Measurements from ENCODE around the gene CLDN3. TPM values are rescaled to one million over a fixed set of nuclear protein-coding genes. Genes with fewer than 3 reads are reported as not detected.

The CLDN3 gene
- total RNA-seq, 1 experiment from 2014 or later: not detected

DNA sequence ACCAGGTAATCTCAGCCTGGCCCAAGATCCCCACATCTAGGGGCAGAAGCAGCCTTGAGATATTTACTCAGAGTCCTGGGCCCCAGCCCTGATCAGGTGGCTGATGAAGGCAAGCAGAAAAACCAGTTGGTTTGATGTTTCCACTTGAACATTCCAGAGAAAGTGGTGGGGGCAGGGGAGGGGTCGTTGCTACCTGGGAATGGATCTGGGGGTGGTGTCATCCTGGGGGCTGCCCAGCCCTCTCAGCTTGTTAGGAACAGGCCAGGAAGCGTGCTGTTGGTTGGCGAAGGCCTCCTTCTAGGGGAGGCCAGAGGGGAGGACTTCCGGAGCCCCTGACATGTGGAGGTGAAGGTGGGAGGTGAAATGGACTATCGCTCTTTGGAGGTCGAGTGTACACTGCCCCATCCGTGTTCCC lies 27.7 kb downstream of the CLDN3 start:
- DNase-seq (ENCODE audit: low read depth, low spot score): no peak
- in situ Hi-C loops (cut with HindIII; ENCODE audit: low pct_unique_long_range_greater_than_20kb, low sequenced_read_pairs): no loop called here

DNA sequence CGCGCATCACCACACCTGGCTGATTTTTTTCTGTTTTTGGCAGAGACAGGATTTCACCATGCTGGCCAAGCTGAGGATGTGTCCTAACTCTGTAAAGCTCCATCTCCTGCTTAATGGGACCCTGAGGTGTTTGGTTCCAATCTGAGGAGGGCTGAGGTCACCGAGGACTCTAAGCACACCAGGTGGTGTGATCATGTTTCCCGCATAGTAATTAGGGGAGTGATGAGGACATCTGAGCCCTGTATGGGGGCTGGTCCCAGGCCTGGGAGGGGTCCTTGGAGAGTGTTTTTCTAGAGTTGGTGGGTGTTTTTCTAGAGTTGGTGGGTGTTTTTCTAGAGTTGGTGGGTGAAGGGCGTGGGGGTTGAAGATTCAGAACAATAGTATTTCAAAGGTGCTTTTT lies 28.5 kb downstream of the CLDN3 start:
- in situ Hi-C loops (cut with HindIII; ENCODE audit: low pct_unique_long_range_greater_than_20kb, low sequenced_read_pairs): no loop called here
- no peak for DNase-seq (ENCODE audit: low read depth, low spot score)

DNA sequence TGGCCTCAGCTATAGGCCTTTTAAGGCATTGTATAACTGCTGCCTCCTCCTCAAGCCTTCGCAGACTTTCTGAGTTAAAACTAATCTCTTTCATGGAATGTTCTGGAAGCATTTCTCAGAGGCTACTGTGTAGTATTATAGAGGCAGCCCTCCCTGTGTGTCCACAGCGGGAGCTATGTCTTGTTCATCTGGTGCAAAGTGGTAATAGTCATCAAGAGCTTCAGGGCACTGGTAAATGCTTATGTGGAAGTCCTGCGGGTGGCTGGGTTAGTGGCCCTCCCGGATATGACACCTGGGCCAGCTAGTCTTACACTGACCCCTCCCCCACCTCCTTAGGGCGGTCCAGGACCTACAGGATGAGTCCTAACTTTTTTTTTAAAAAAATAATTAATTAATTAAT lies 29.3 kb downstream of the CLDN3 start:
- in situ Hi-C loops (cut with HindIII; ENCODE audit: low pct_unique_long_range_greater_than_20kb, low sequenced_read_pairs): no loop called here
- no peak for DNase-seq (ENCODE audit: low read depth, low spot score)

DNA sequence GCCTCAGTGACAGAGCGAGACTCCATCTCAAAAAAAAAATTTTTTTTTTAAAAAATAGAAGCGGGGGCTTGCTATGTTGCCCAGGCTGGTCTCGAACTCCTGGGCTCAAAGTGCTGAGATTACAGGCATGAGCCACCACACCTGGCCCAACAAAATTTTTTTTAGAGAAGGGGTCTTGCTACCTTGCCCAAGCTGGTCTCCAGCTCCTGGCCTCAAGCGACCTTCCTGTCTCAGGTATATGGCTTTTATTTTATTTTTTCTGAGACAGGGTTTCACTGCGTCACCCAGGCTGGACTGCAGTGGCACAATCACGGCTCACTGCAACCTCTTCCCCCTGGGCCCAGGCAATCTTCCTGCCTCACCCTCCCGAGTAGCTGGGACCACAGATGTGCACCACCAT lies 29.9 kb downstream of the CLDN3 start:
- in situ Hi-C loops (cut with HindIII; ENCODE audit: low pct_unique_long_range_greater_than_20kb, low sequenced_read_pairs): no loop called here

DNA sequence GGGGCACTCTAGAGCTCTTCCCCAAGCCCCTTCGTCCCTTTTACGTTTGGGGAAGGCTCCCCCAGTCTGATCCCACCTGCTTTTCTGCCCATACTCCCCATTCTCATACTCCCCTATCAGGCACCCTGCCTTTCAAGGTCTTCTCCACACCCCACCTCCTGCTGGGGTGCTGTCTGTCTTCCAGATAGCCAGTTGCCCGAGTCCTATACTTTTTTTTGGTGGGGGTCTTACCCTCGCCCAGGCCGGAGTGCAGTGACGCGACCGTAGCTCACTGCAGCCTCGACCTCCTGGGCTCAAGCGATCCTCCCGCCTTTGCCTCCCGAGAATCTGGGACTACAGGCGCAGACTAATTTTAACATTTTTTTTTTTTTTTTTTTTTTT lies 30.7 kb downstream of the CLDN3 start:
- in situ Hi-C loops (cut with HindIII; ENCODE audit: low pct_unique_long_range_greater_than_20kb, low sequenced_read_pairs): no loop called here
- no peak for DNase-seq (ENCODE audit: low read depth, low spot score)

More for the DNA sequence above, 29.9 kb downstream of the CLDN3 start:
- no peak for DNase-seq (ENCODE audit: low read depth, low spot score)

DNA sequence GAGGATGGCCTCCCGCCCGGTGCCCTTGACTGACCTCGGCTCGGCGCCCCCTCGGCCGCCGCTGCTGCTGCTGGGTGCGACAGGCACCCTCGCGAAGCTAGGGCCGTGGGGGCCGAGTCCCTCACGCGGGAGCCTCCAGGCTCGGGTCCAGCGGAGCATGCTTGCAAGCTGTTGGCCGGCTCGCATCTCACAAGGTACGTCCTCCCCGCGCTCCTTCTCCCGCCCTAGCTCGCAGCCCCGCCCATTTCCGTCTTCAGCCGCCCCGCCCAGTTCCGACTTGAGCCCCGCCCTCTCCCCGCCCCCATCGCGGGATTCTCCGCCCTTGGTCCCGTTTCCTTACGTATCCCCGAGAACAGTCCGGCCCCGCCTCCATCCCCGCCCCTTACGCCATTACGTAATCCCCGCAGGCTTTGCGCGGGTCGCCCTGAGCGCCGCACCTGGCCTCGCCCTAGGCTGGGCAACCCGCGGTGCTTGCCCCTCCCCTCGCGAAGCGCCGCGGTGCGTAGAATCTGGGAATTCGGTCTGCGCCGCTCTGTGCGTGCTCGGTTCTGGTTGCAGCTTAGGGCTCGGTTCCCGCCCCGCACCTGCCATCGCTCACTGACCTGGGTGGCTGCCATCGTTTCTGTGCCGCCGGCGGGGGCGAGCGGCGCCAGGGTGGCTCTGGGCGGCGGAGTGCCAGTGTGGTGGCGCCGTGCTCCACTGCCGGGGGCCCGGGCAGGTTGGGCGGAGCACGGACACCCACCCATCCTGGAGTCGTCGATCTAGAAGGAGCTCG lies 31.3 kb downstream of the CLDN3 start, which contains the start of gene ABHD11:
TSS of gene ABHD11 (minus strand) at position 191 of the 775 bp plus-strand sequence. CDS start at position 159, 32 bp downstream.
- in situ Hi-C loops (cut with HindIII; ENCODE audit: low pct_unique_long_range_greater_than_20kb, low sequenced_read_pairs): no loop called here
- peak; percentile 95 for DNase-seq (ENCODE audit: low read depth, low spot score)

DNA sequence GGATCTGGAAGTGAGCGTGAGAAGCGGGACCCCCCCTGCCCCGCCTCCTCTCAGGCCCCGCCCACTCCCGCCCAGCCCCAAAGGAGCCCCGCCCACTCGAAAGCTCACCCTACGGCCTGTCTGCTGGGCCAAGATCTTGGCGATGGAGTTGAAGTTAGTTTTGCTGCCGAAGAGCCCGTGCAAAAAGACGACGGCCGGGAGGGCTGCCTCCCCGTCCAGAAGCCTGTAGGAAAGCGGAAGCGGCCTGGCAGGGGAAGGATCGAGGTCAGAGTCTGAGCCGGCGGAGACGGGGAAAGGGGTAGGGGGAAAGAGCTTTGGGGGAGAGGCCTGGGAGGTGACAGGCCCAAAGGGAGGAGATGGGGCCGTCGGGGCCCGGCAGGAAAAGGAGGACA lies 31.9 kb downstream of the CLDN3 start:
- DNase-seq (ENCODE audit: low read depth, low spot score): peak; percentile 69
- in situ Hi-C loops (cut with HindIII; ENCODE audit: low pct_unique_long_range_greater_than_20kb, low sequenced_read_pairs): no loop called here

DNA sequence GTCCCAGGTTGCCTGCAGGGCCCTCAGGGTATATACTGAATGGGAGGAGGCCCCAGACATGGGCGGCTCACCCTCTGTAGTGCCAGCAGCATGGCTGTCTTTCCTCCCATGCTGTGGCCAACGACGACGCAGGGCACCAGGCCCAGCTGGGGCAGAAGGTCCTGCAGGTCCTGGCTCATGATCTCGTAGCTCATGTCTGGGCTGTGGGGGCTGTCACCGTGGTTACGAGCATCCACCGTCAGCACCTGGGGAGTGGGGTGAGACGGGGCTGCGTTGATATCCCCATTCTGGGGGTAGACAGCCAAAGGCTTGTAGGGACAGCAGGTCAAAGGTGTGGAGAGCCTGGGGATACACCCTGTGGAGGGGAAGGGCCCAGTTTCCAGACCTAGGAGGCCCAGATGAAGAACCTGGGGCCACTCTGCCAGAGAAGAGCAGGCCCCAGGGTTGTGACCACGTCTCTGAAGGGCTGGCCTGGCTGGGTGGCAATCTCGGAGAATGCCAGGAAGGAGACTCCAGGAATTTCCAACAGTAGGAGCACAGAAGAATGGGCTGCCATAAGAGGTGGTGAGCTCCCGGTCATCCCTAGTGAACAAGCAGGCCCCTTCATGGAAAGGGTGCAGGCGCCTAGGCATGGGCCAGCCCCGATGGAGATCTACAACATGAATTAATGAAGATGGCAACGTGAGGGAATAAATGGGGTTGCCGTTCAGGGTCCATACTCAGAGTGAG lies 32.4 kb downstream of the CLDN3 start:
- in situ Hi-C loops (cut with HindIII; ENCODE audit: low pct_unique_long_range_greater_than_20kb, low sequenced_read_pairs): no loop called here
- DNase-seq (ENCODE audit: low read depth, low spot score): no peak

DNA sequence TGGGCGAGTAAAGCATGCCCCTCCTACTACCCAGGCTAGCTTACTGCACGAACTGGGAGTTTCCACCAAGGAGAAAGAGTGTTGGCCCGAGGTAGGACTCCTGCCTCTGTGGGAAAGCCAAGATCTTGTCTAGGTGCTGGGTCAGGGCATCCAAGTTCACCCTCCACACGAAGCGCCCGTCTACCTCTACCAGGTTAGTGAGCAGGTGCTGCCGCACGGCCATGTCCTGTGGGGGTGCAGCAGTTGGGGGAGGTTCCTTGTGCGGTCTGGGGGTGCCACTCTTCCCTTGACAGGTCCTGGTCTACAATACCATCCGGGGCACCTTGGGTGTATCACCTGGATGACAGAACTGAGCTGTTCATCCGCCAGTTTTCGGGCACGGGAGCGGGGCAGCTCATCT lies 33.2 kb downstream of the CLDN3 start:
- DNase-seq (ENCODE audit: low read depth, low spot score): no peak
- in situ Hi-C loops (cut with HindIII; ENCODE audit: low pct_unique_long_range_greater_than_20kb, low sequenced_read_pairs): no loop called here

DNA sequence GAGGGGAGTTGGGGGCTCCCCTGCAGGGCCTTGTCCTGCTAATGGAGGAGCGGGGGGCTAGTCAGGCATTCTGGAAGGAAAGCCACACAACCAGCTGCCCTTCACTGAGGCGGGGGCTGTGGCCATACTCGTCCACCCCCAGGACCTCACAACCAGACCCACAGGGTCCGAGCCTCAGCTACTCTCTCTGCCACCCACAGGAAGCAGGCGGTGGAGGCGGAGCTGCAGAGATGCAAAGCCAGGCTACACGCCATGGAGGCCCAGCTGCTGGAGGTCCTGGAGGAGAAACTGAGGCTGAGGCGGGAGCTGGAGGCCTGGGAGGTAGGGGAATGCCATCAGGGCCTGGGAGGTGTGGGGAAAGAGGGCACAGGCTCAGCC lies 34.6 kb downstream of the CLDN3 start:
- in situ Hi-C loops (cut with HindIII; ENCODE audit: low pct_unique_long_range_greater_than_20kb, low sequenced_read_pairs): no loop called here
- no peak for DNase-seq (ENCODE audit: low read depth, low spot score)

DNA sequence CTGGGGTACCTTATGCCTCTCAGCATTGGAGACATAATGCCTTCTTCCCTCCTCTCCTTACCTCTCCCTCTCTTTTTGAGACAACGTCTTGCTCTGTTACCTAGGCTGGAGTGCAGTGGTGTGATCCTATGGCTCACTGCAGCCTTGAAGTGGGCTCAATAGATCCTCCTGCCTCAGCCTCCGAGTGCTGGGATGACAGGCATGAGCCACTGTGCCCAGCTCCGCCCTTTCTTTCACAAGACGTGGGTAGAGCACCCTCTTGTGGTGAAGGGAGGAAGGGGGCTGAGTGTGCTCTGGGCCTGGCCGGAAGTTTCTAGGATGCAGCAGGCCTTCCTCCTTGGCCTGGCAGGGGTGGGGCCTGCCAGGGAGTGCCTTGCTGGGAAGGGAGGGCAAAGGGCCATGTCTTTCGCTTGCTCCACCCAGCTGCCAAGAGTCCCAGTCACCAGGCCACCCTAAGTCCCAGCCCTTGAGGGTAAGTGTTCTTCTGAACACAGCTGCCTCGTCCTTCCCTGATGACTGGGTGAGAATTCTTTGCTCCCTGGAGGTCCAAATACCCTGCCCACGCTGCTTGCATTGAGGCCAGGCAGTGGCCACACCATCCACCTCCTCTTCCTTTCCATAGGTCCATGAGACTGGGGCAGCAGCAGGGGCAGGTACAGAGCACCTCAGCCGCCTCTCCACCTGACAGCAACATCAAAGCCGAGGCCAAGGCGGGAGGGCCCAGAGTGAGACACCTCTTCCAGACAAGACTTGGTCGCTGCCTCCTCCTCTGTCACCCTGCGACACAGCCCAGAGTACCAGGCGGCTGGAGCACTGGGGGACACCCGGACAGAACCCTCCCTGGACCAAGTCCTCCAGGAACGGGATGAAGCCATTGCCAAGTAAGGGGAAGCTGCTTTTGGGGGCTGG lies 35.2 kb downstream of the CLDN3 start:
- in situ Hi-C loops (cut with HindIII; ENCODE audit: low pct_unique_long_range_greater_than_20kb, low sequenced_read_pairs): no loop called here
- DNase-seq (ENCODE audit: low read depth, low spot score): peak; percentile 98

DNA sequence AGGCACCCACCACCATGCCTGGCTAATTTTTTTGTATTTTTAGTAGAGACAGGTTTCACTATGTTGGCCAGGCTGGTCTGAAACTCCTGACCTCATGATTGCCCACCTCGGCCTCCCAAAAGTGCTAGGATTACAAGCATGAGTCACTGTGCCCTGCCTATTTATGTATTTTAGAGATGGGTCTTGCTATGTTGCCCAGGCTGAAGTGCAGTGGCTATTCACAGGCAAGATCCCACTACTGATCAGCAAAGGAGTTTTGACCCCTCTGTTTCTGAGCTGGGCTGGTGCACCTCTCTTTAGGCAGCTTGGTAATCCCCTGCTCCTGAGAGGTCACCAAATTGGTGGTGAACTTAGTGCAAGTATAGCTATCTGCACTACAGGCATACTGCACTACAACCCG lies 37.7 kb downstream of the CLDN3 start:
- in situ Hi-C loops (cut with HindIII; ENCODE audit: low pct_unique_long_range_greater_than_20kb, low sequenced_read_pairs): no loop called here
- DNase-seq (ENCODE audit: low read depth, low spot score): no peak

DNA sequence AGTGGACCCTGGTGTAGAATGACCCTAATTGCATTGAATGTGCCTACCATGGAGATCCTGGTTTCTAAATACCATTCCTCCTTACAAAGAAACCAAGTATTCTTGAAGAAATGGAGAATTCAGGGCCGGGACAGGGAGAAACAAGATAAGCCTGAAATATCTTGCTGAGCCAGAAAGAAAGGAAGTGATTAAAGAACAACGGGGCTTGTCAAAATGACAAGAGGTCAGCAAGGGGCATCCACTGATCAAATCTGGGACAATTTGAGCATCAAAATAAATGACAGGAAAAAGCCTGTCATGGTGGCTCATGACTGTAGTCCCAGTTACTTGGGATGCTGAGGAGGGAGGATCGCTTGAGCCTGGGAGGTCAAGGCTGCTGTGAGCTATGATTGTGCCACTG lies 39.6 kb downstream of the CLDN3 start:
- in situ Hi-C loops (cut with HindIII; ENCODE audit: low pct_unique_long_range_greater_than_20kb, low sequenced_read_pairs): no loop called here
- DNase-seq (ENCODE audit: low read depth, low spot score): no peak

DNA sequence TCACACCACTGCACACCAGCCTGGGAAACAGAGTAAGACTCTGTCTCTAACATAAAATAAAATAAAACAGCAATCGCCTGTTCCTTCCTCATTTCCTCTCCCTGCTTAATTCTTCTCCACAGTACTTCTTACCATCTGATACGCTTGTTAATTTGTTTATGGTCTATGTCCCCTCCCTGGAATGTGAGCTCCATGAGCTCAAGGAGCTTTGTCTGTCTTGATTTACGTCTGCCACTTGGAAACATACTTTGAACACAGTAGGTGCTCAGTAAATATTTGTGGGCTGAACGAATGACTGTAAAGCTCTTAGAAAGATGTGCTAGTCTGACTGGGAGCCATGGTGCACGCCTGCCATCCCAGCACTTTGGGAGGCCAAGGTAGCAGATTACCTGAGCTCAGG lies 41.5 kb downstream of the CLDN3 start:
- in situ Hi-C loops (cut with HindIII; ENCODE audit: low pct_unique_long_range_greater_than_20kb, low sequenced_read_pairs): no loop called here
- no peak for DNase-seq (ENCODE audit: low read depth, low spot score)

DNA sequence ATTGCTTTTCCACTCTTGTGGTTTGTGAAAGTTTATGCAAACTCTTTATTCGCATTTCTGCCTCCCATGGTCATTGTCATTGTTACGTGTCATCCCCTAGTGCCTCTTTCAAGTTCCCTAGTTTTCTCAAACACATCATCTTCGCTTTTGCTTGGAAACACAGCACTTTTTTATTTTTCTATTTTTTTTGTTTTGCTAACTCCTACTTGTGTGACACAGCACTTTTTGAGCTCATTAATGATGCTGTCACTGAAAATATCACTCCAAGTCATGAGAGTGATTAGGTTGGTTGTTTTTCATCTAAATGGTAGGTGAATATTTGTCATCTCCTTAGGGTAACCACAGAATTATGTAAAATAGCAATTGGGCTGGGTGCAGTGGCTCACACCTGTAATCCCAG lies 42.1 kb downstream of the CLDN3 start:
- DNase-seq (ENCODE audit: low read depth, low spot score): no peak
- in situ Hi-C loops (cut with HindIII; ENCODE audit: low pct_unique_long_range_greater_than_20kb, low sequenced_read_pairs): no loop called here

DNA sequence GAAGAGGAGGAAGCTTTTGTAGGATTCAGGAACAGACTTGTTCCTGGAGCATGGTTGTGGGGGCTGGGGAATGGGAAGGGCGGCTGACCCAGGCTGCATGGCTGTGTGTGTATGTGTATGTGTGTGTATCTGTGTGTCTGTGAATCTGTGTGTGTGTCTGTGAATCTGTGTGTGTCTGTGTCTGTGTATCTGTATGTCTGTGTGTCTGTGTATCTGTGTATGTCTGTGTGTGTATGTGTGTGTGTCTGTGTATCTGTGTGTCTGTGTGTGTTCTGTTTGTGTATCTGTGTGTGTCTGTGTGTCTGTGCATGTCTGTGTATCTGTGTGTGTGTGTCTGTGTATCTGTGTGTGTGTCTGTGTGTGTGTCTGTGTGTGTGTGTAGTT lies 44.0 kb downstream of the CLDN3 start:
- in situ Hi-C loops (cut with HindIII; ENCODE audit: low pct_unique_long_range_greater_than_20kb, low sequenced_read_pairs): no loop called here
- no peak for DNase-seq (ENCODE audit: low read depth, low spot score)

DNA sequence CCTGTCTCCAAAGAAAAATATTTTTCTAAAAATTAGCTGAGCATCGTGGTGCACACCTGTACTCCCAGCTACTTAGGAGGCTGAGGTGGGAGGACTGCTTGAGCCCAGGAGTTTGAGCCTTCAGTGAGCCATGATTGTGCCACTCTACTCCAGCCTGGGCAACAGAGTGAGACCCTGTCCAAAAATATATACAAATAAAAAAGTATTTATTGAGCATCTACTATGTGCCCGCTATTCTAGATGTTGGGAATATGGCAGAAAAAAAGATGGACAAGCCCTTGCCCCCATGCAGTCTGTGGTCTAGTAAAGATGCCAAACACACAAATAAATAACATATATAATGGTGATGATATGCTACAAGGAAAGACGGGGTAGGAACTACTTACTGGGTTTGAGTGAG lies 46.3 kb downstream of the CLDN3 start:
- no peak for DNase-seq (ENCODE audit: low read depth, low spot score)
- in situ Hi-C loops (cut with HindIII; ENCODE audit: low pct_unique_long_range_greater_than_20kb, low sequenced_read_pairs): no loop called here

DNA sequence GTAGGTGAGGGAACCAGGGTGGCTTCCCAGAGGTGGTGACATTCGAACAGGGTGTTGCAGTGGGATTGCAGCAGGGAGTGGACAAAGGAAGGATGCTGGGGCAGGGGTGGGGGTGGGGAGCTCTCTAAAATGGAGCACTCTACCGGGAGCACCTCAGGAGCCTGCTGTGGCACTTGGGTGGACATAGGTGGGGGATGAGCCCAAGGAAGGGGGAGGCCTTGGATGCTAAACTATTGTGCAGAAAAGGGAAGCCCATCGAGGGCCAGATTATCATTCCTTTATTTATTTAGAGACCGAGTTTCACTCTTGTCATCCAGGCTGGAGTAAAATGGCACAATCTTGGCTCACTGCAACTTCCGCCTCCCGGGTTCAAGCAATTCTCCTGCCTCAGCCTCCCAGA lies 47.3 kb downstream of the CLDN3 start:
- in situ Hi-C loops (cut with HindIII; ENCODE audit: low pct_unique_long_range_greater_than_20kb, low sequenced_read_pairs): no loop called here
- DNase-seq (ENCODE audit: low read depth, low spot score): no peak
